T-helper 1 cell (primary cell): ENCODE results near the gene KRT72.

Experiments
- DNase-seq, 5 donors: peaks; one replicate each; pipeline ENCODE4 v3.0.0-alpha.2; 2012 to 2020

The KRT72 gene

GRCh38 chr12:52540531-52540930 lies 60.7 kb downstream of the KRT72 start:
- DNase-seq: no peak

GRCh38 chr12:52539821-52540173 lies 61.5 kb downstream of the KRT72 start:
- DNase-seq: no peak

GRCh38 chr12:52539083-52539820 lies 62.0 kb downstream of the KRT72 start:
- DNase-seq: no peak

GRCh38 chr12:52537101-52537500 lies 64.2 kb downstream of the KRT72 start:
- no peak for DNase-seq
